Neural progenitor cell (in vitro differentiated cells): Measurements from ENCODE around the gene CHI3L2. TPM values are rescaled to one million over a fixed set of nuclear protein-coding genes. Genes with fewer than 3 reads are reported as not detected.

Source experiments
- DNase-seq: peaks from one replicate; pipeline ENCODE4 v3.0.0-alpha.2; 2016; ENCODE audit warnings: low spot score
- H2AFZ ChIP-seq: fragments of 200-600 bp; sonication (generic); replicated peaks from 2 replicates; pipeline ENCODE4 v1.6.1; 2016; ENCODE audit warnings: antibody characterized with exemption
- H3F3A ChIP-seq: fragments of 200-600 bp; sonication (generic); 2 replicates; pipeline ENCODE4 v1.6.1; 2016; ENCODE audit warnings: antibody characterized with exemption, low read depth
- H3K27ac ChIP-seq: fragments of 200-600 bp; sonication (generic); 2 replicates; pipeline ENCODE4 v1.5.1; 2016; ENCODE audit warnings: mild to moderate bottlenecking
- H3K27me3 ChIP-seq: fragments of 200-600 bp; sonication (generic); 2 replicates; pipeline ENCODE4 v1.6.1; 2016; ENCODE audit warnings: mild to moderate bottlenecking, moderate library complexity
- H3K36me3 ChIP-seq: fragments of 200-600 bp; sonication (generic); 2 replicates; pipeline ENCODE4 v1.5.1; 2016
- H3K4me1 ChIP-seq: fragments of 200-600 bp; sonication (generic); 2 replicates; pipeline ENCODE4 v1.6.1; 2016; ENCODE audit warnings: mixed run types
- H3K4me2 ChIP-seq: fragments of 200-600 bp; sonication (generic); 2 replicates; pipeline ENCODE4 v1.6.1; 2016
- H3K4me3 ChIP-seq: fragments of 200-600 bp; sonication (generic); 2 replicates; pipeline ENCODE4 v1.5.1; 2016
- H3K79me2 ChIP-seq: fragments of 200-600 bp; sonication (generic); 2 replicates; pipeline ENCODE4 v1.6.1; 2016; ENCODE audit warnings: low read depth
- H3K9ac ChIP-seq: fragments of 200-600 bp; sonication (generic); 2 replicates; pipeline ENCODE4 v1.6.1; 2016
- H3K9me3 ChIP-seq: fragments of 200-600 bp; sonication (generic); 2 replicates; pipeline ENCODE4 v1.5.1; 2016; ENCODE audit warnings: low read depth
- H4K20me1 ChIP-seq: fragments of 200-600 bp; sonication (generic); 2 replicates; pipeline ENCODE4 v1.6.1; 2016; ENCODE audit warnings: low read depth
- H3K27ac Mint-ChIP-seq: 3 replicates; pipeline ENCODE4 v1.8.0; 2021; ENCODE audit warnings: mixed read lengths
- H3K27me3 Mint-ChIP-seq: 2 replicates; pipeline ENCODE4 v1.8.0; 2022; ENCODE audit warnings: low read depth, mild to moderate bottlenecking, inconsistent platforms, moderate library complexity, mixed read lengths; ENCODE audit not compliant: insufficient read depth
- H3K36me3 Mint-ChIP-seq: 3 replicates; pipeline ENCODE4 v1.8.0; 2021; ENCODE audit warnings: mixed read lengths
- H3K4me1 Mint-ChIP-seq: 3 replicates; pipeline ENCODE4 v1.8.0; 2021; ENCODE audit warnings: mixed read lengths
- H3K4me3 Mint-ChIP-seq: 3 replicates; pipeline ENCODE4 v1.8.0; 2021; ENCODE audit warnings: mild to moderate bottlenecking, moderate library complexity, mixed read lengths
- H3K9me3 Mint-ChIP-seq: 3 replicates; pipeline ENCODE4 v1.8.0; 2020; ENCODE audit warnings: mixed read lengths
- EZH2 ChIP-seq: fragments of 200-600 bp; sonication (generic); IDR thresholded peaks from 2 replicates; pipeline ENCODE4 v1.6.1; 2017; ENCODE audit warnings: antibody characterized with exemption, mild to moderate bottlenecking, moderate library complexity
- EZH2phosphoT487 ChIP-seq: fragments of 200-600 bp; sonication (generic); IDR thresholded peaks from 2 replicates; pipeline ENCODE4 v1.6.1; 2017; ENCODE audit warnings: antibody characterized with exemption
- small RNA-seq: library from RNA; depleted of rRNA; stranded (forward); fragments of <200 nt; gene quantifications from one replicate; pipeline ENCODE3, GENCODE V24; 2015
- total RNA-seq: library from RNA; depleted of rRNA; stranded (reverse); fragments of >200 nt; gene quantifications from 2 replicates; pipeline ENCODE4 v1.2.3, GENCODE V29; 2015; ENCODE audit warnings: low replicate concordance
- TF ChIP-seq, protein P1 (sequence below): fragments of 200-600 bp; sonication (generic); IDR thresholded peaks from 2 replicates; pipeline ENCODE4 v1.5.1; 2017; ENCODE audit warnings: antibody characterized with exemption, mild to moderate bottlenecking

The CHI3L2 gene
- total RNA-seq, 1 donor from 2014 or later = not detected

GRCh38 chr1:111289371-111289770, 61.9 kb downstream of the CHI3L2 start:
- no peaks in the 10 kb centered on the region for H3K4me1 Mint-ChIP-seq
- H3K9me3 Mint-ChIP-seq = no peaks in the 10 kb centered on the region

DNA sequence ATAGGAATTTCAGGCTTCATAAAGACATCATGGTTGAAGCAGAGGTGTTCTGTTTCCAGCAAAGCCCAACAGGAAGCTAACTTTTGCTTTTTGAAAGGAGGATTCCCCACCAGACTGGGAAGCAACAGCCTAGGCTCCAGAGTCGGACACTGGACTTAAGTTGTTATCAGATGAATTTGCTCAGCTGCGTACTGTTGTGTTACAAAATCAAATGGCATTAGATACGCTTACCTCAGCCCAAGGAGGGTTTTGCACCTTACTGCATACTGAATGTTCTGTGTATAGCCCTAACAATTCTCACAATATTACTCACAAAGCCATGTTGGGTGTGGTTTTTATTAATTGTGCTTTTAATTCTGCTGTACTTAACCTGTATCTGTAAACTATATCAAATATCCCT, 62.6 kb downstream of the CHI3L2 start:
- H3F3A ChIP-seq = no peaks in the 10 kb centered on the region
- H3K36me3 ChIP-seq = no peaks in the 10 kb centered on the region
- H3K4me2 ChIP-seq = no peak overlapping the region
- H3K9me3 ChIP-seq = no peaks in the 10 kb centered on the region
- H3K79me2 ChIP-seq = no peaks in the 10 kb centered on the region
- DNase-seq = no peak
- no peak overlapping the region for H3K27ac Mint-ChIP-seq
- no peaks in the 10 kb centered on the region for H3K4me1 Mint-ChIP-seq
- no peak overlapping the region for H3K4me3 ChIP-seq
- H3K27me3 Mint-ChIP-seq = no peaks in the 10 kb centered on the region
- H3K27me3 ChIP-seq = no peaks in the 10 kb centered on the region
- TF ChIP-seq EZH2phosphoT487 (no peak), EZH2 (no peak)
- TF ChIP-seq, protein P1, sequence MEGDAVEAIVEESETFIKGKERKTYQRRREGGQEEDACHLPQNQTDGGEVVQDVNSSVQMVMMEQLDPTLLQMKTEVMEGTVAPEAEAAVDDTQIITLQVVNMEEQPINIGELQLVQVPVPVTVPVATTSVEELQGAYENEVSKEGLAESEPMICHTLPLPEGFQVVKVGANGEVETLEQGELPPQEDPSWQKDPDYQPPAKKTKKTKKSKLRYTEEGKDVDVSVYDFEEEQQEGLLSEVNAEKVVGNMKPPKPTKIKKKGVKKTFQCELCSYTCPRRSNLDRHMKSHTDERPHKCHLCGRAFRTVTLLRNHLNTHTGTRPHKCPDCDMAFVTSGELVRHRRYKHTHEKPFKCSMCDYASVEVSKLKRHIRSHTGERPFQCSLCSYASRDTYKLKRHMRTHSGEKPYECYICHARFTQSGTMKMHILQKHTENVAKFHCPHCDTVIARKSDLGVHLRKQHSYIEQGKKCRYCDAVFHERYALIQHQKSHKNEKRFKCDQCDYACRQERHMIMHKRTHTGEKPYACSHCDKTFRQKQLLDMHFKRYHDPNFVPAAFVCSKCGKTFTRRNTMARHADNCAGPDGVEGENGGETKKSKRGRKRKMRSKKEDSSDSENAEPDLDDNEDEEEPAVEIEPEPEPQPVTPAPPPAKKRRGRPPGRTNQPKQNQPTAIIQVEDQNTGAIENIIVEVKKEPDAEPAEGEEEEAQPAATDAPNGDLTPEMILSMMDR = no peak
- no peaks in the 10 kb centered on the region for H3K9me3 Mint-ChIP-seq
- H2AFZ ChIP-seq = no peak overlapping the region
- H3K27ac ChIP-seq = no peak overlapping the region
- H3K4me1 ChIP-seq = no peaks in the 10 kb centered on the region
- no peak overlapping the region for H3K9ac ChIP-seq
- no peak overlapping the region for H3K4me3 Mint-ChIP-seq
- H3K36me3 Mint-ChIP-seq = no peaks in the 10 kb centered on the region
- no peaks in the 10 kb centered on the region for H4K20me1 ChIP-seq

More at GRCh38 chr1:111289371-111289770, 61.9 kb downstream of the CHI3L2 start:
- H3K27me3 Mint-ChIP-seq = no peaks in the 10 kb centered on the region
- Histone ChIP-seq H3K27me3 (no peaks in the 10 kb centered on the region), H3K4me1 (no peaks in the 10 kb centered on the region), H3K79me2 (no peaks in the 10 kb centered on the region), H3F3A (no peaks in the 10 kb centered on the region), H3K4me3 (no peak overlapping the region), H3K9me3 (no peaks in the 10 kb centered on the region), H4K20me1 (no peaks in the 10 kb centered on the region), H3K9ac (no peak overlapping the region), H2AFZ (no peak overlapping the region), H3K36me3 (no peaks in the 10 kb centered on the region), H3K4me2 (no peak overlapping the region), H3K27ac (no peak overlapping the region)
- no peak for DNase-seq
- no peak overlapping the region for H3K27ac Mint-ChIP-seq
- H3K36me3 Mint-ChIP-seq = no peaks in the 10 kb centered on the region
- TF ChIP-seq EZH2phosphoT487 = no peak
- no peak for TF ChIP-seq EZH2
- TF ChIP-seq, protein P1 = no peak
- no peak overlapping the region for H3K4me3 Mint-ChIP-seq

GRCh38 chr1:111290630-111291029, 63.1 kb downstream of the CHI3L2 start, which contains the start of gene CHIA:
Gene CHIA (plus strand): TSS chr1:111290851. CDS start chr1:111310468, 19,617 bp downstream.
- Histone ChIP-seq H4K20me1 (no peaks in the 10 kb centered on the region), H3K27me3 (no peaks in the 10 kb centered on the region), H3F3A (no peaks in the 10 kb centered on the region), H3K4me3 (no peak within 1 kb of the TSS), H3K4me2 (no peak within 1 kb of the TSS), H3K36me3 (no peaks in the 10 kb centered on the region), H3K9me3 (no peaks in the 10 kb centered on the region), H3K4me1 (no peaks in the 10 kb centered on the region), H3K27ac (no peak within 1 kb of the TSS), H3K9ac (no peak within 1 kb of the TSS), H2AFZ (no peak within 1 kb of the TSS), H3K79me2 (no peaks in the 10 kb centered on the region)
- no peak within 1 kb of the TSS for H3K4me3 Mint-ChIP-seq
- H3K36me3 Mint-ChIP-seq = no peaks in the 10 kb centered on the region
- no peaks in the 10 kb centered on the region for H3K27me3 Mint-ChIP-seq
- TF ChIP-seq EZH2 (no peak), EZH2phosphoT487 (no peak)
- TF ChIP-seq, protein P1 = no peak
- no peaks in the 10 kb centered on the region for H3K4me1 Mint-ChIP-seq
- DNase-seq = no peak
- H3K27ac Mint-ChIP-seq = no peak within 1 kb of the TSS
- H3K9me3 Mint-ChIP-seq = peaks cover 2% of the 10 kb centered on the region

Small RNA genes within 50 kb of the gene (small RNA-seq; reads per million reads assigned to genes)
- not detected for gene AL355816.1

Other genes starting within 250 kb of the CHI3L2 start
- 85.9 and 145 TPM in 2 replicates for gene DRAM2, start 87.6 kb upstream of the CHI3L2 start, total RNA-seq
- 34.6 and 58.9 TPM in 2 replicates for gene CEPT1, start 87.5 kb upstream of the CHI3L2 start, total RNA-seq
- gene DENND2D, start 27.1 kb upstream of the CHI3L2 start, total RNA-seq = not detected in 2 replicates
- gene CHIA, start 63.1 kb downstream of the CHI3L2 start, total RNA-seq = not detected in 2 replicates
- gene OVGP1, start 200.0 kb downstream of the CHI3L2 start, total RNA-seq = 1.8 and 2.1 TPM in 2 replicates
- 55.8 and 73.3 TPM in 2 replicates for gene WDR77, start 221.5 kb downstream of the CHI3L2 start, total RNA-seq
- 273 and 467 TPM in 2 replicates for gene ATP5PB, start 221.8 kb downstream of the CHI3L2 start, total RNA-seq
- gene C1orf162, start 246.3 kb downstream of the CHI3L2 start, total RNA-seq = 0.26 and 0.93 TPM in 2 replicates